Neural progenitor cell (in vitro differentiated cells): ENCODE measurements around the gene WIZ. TPM values are rescaled to one million over a fixed set of nuclear protein-coding genes. Genes with fewer than 3 reads are reported as not detected.

ENCODE experiments used
- DNase-seq: peaks from one replicate; pipeline ENCODE4 v3.0.0-alpha.2; 2016; ENCODE audit warnings: low spot score
- H2AFZ ChIP-seq: fragments of 200-600 bp; sonication (generic); replicated peaks from 2 replicates; pipeline ENCODE4 v1.6.1; 2016; ENCODE audit warnings: antibody characterized with exemption
- H3F3A ChIP-seq: fragments of 200-600 bp; sonication (generic); 2 replicates; pipeline ENCODE4 v1.6.1; 2016; ENCODE audit warnings: antibody characterized with exemption, low read depth
- H3K27ac ChIP-seq: fragments of 200-600 bp; sonication (generic); 2 replicates; pipeline ENCODE4 v1.5.1; 2016; ENCODE audit warnings: mild to moderate bottlenecking
- H3K27me3 ChIP-seq: fragments of 200-600 bp; sonication (generic); 2 replicates; pipeline ENCODE4 v1.6.1; 2016; ENCODE audit warnings: mild to moderate bottlenecking, moderate library complexity
- H3K36me3 ChIP-seq: fragments of 200-600 bp; sonication (generic); 2 replicates; pipeline ENCODE4 v1.5.1; 2016
- H3K4me1 ChIP-seq: fragments of 200-600 bp; sonication (generic); 2 replicates; pipeline ENCODE4 v1.6.1; 2016; ENCODE audit warnings: mixed run types
- H3K4me2 ChIP-seq: fragments of 200-600 bp; sonication (generic); 2 replicates; pipeline ENCODE4 v1.6.1; 2016
- H3K4me3 ChIP-seq: fragments of 200-600 bp; sonication (generic); 2 replicates; pipeline ENCODE4 v1.5.1; 2016
- H3K79me2 ChIP-seq: fragments of 200-600 bp; sonication (generic); 2 replicates; pipeline ENCODE4 v1.6.1; 2016; ENCODE audit warnings: low read depth
- H3K9ac ChIP-seq: fragments of 200-600 bp; sonication (generic); 2 replicates; pipeline ENCODE4 v1.6.1; 2016
- H3K9me3 ChIP-seq: fragments of 200-600 bp; sonication (generic); 2 replicates; pipeline ENCODE4 v1.5.1; 2016; ENCODE audit warnings: low read depth
- H4K20me1 ChIP-seq: fragments of 200-600 bp; sonication (generic); 2 replicates; pipeline ENCODE4 v1.6.1; 2016; ENCODE audit warnings: low read depth
- H3K27ac Mint-ChIP-seq: 3 replicates; pipeline ENCODE4 v1.8.0; 2021; ENCODE audit warnings: mixed read lengths
- H3K27me3 Mint-ChIP-seq: 2 replicates; pipeline ENCODE4 v1.8.0; 2022; ENCODE audit warnings: low read depth, mild to moderate bottlenecking, inconsistent platforms, moderate library complexity, mixed read lengths; ENCODE audit not compliant: insufficient read depth
- H3K36me3 Mint-ChIP-seq: 3 replicates; pipeline ENCODE4 v1.8.0; 2021; ENCODE audit warnings: mixed read lengths
- H3K4me1 Mint-ChIP-seq: 3 replicates; pipeline ENCODE4 v1.8.0; 2021; ENCODE audit warnings: mixed read lengths
- H3K4me3 Mint-ChIP-seq: 3 replicates; pipeline ENCODE4 v1.8.0; 2021; ENCODE audit warnings: mild to moderate bottlenecking, moderate library complexity, mixed read lengths
- H3K9me3 Mint-ChIP-seq: 3 replicates; pipeline ENCODE4 v1.8.0; 2020; ENCODE audit warnings: mixed read lengths
- EZH2 ChIP-seq: fragments of 200-600 bp; sonication (generic); IDR thresholded peaks from 2 replicates; pipeline ENCODE4 v1.6.1; 2017; ENCODE audit warnings: antibody characterized with exemption, mild to moderate bottlenecking, moderate library complexity
- EZH2phosphoT487 ChIP-seq: fragments of 200-600 bp; sonication (generic); IDR thresholded peaks from 2 replicates; pipeline ENCODE4 v1.6.1; 2017; ENCODE audit warnings: antibody characterized with exemption
- total RNA-seq: library from RNA; depleted of rRNA; stranded (reverse); fragments of >200 nt; gene quantifications from 2 replicates; pipeline ENCODE4 v1.2.3, GENCODE V29; 2015; ENCODE audit warnings: low replicate concordance
- TF ChIP-seq, protein P1 (sequence below): fragments of 200-600 bp; sonication (generic); IDR thresholded peaks from 2 replicates; pipeline ENCODE4 v1.5.1; 2017; ENCODE audit warnings: antibody characterized with exemption, mild to moderate bottlenecking

Gene WIZ
- total RNA-seq, 1 donor from 2014 or later = 9.1 TPM

- H3K4me3 Mint-ChIP-seq = no peak overlapping the region
- H3K9me3 ChIP-seq = no peaks in the 10 kb centered on the region
Observed at GRCh38 chr19:15372891-15373301, 76.9 kb downstream of the WIZ start.

GRCh38 chr19:15372470-15372869, 77.3 kb downstream of the WIZ start:
- Histone ChIP-seq H3K4me1 (no peaks in the 10 kb centered on the region), H3K27ac (no peak overlapping the region), H3K4me2 (no peak overlapping the region), H3K27me3 (no peaks in the 10 kb centered on the region), H3F3A (no peaks in the 10 kb centered on the region), H3K9ac (no peak overlapping the region), H2AFZ (no peak overlapping the region), H3K36me3 (peaks cover 5% of the 10 kb centered on the region), H3K4me3 (no peak overlapping the region), H4K20me1 (peaks cover 53% of the 10 kb centered on the region), H3K9me3 (no peaks in the 10 kb centered on the region), H3K79me2 (peaks cover 64% of the 10 kb centered on the region)
- Mint-ChIP-seq H3K4me3 (no peak overlapping the region), H3K27me3 (no peaks in the 10 kb centered on the region), H3K36me3 (peaks cover 16% of the 10 kb centered on the region), H3K4me1 (peaks cover 10% of the 10 kb centered on the region), H3K27ac (no peak overlapping the region), H3K9me3 (no peaks in the 10 kb centered on the region)
- TF ChIP-seq EZH2 = no peak
- TF ChIP-seq EZH2phosphoT487 = no peak
- TF ChIP-seq, protein P1, sequence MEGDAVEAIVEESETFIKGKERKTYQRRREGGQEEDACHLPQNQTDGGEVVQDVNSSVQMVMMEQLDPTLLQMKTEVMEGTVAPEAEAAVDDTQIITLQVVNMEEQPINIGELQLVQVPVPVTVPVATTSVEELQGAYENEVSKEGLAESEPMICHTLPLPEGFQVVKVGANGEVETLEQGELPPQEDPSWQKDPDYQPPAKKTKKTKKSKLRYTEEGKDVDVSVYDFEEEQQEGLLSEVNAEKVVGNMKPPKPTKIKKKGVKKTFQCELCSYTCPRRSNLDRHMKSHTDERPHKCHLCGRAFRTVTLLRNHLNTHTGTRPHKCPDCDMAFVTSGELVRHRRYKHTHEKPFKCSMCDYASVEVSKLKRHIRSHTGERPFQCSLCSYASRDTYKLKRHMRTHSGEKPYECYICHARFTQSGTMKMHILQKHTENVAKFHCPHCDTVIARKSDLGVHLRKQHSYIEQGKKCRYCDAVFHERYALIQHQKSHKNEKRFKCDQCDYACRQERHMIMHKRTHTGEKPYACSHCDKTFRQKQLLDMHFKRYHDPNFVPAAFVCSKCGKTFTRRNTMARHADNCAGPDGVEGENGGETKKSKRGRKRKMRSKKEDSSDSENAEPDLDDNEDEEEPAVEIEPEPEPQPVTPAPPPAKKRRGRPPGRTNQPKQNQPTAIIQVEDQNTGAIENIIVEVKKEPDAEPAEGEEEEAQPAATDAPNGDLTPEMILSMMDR = no peak
- no peak for DNase-seq

More at GRCh38 chr19:15372891-15373301, 76.9 kb downstream of the WIZ start:
- Histone ChIP-seq H3K79me2 (peaks cover 68% of the 10 kb centered on the region), H3K4me2 (no peak overlapping the region), H3F3A (no peaks in the 10 kb centered on the region), H3K4me3 (no peak overlapping the region), H4K20me1 (peaks cover 57% of the 10 kb centered on the region), H3K27me3 (no peaks in the 10 kb centered on the region), H3K36me3 (peaks cover 5% of the 10 kb centered on the region), H3K27ac (no peak overlapping the region), H3K9ac (no peak overlapping the region), H3K4me1 (no peaks in the 10 kb centered on the region), H2AFZ (no peak overlapping the region)
- H3K9me3 Mint-ChIP-seq = no peaks in the 10 kb centered on the region
- DNase-seq = no peak
- TF ChIP-seq, protein P1 = no peak
- TF ChIP-seq EZH2 = no peak
- TF ChIP-seq EZH2phosphoT487 = no peak
- H3K27me3 Mint-ChIP-seq = no peaks in the 10 kb centered on the region
- H3K4me1 Mint-ChIP-seq = peaks cover 14% of the 10 kb centered on the region
- no peak overlapping the region for H3K27ac Mint-ChIP-seq
- H3K36me3 Mint-ChIP-seq = peaks cover 16% of the 10 kb centered on the region

DNA sequence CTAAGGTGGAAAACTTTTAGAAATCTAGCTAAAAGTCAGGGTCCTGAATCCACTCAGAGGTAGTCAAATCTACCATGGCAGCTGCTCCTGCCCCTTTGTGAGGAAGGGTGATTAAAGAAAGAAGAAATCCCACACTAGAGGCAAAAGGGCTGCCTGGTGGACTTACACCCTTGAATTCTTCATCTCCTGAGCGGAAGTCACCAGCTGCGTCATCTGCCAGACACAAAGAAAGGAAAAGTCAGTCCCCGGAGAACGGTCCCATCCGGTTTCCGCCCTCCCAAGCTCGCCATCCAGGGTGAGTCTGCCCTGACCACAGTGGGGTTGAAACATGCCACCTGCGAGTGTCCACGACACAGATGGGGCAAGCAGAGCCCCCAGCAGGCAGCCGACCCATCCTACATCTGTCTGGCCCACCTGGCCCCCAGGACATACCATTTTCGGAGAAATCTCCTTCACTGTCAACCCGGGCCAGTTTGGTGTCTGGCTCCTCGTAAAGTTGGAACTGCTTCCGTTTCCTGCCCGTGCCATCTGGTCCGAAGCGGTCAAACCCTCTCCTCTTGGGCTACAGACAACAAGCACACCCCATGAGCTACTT, 77.9 kb downstream of the WIZ start:
- DNase-seq = no peak
- Histone ChIP-seq H2AFZ (no peak overlapping the region), H3F3A (no peaks in the 10 kb centered on the region), H3K9me3 (no peaks in the 10 kb centered on the region), H3K79me2 (peaks cover 58% of the 10 kb centered on the region), H3K4me3 (no peak overlapping the region), H3K9ac (no peak overlapping the region), H4K20me1 (peaks cover 47% of the 10 kb centered on the region), H3K36me3 (peaks cover 5% of the 10 kb centered on the region), H3K4me1 (no peaks in the 10 kb centered on the region), H3K4me2 (no peak overlapping the region), H3K27ac (no peak overlapping the region), H3K27me3 (no peaks in the 10 kb centered on the region)
- H3K27me3 Mint-ChIP-seq = no peaks in the 10 kb centered on the region
- TF ChIP-seq, protein P1 = no peak
- no peak for TF ChIP-seq EZH2
- no peak overlapping the region for H3K4me3 Mint-ChIP-seq
- H3K4me1 Mint-ChIP-seq = peaks cover 6% of the 10 kb centered on the region
- H3K27ac Mint-ChIP-seq = no peak overlapping the region
- peaks cover 16% of the 10 kb centered on the region for H3K36me3 Mint-ChIP-seq
- no peaks in the 10 kb centered on the region for H3K9me3 Mint-ChIP-seq
